Loucy (cell line): ENCODE data around the gene MOSPD3.

Experiments
- EZH2phosphoT487 ChIP-seq: fragments of 200-600 bp; IDR thresholded peaks from 2 replicates; pipeline ENCODE4 v1.6.1; 2018; ENCODE audit warnings: antibody characterized with exemption, mild to moderate bottlenecking, moderate library complexity, borderline replicate concordance
- TF ChIP-seq, protein P1 (sequence below): fragments of 200-600 bp; sonication (generic); conservative IDR thresholded peaks from 2 replicates; pipeline ENCODE4 v1.5.1; 2014; ENCODE audit warnings: mild to moderate bottlenecking, antibody characterized with exemption, low read length

DNA sequence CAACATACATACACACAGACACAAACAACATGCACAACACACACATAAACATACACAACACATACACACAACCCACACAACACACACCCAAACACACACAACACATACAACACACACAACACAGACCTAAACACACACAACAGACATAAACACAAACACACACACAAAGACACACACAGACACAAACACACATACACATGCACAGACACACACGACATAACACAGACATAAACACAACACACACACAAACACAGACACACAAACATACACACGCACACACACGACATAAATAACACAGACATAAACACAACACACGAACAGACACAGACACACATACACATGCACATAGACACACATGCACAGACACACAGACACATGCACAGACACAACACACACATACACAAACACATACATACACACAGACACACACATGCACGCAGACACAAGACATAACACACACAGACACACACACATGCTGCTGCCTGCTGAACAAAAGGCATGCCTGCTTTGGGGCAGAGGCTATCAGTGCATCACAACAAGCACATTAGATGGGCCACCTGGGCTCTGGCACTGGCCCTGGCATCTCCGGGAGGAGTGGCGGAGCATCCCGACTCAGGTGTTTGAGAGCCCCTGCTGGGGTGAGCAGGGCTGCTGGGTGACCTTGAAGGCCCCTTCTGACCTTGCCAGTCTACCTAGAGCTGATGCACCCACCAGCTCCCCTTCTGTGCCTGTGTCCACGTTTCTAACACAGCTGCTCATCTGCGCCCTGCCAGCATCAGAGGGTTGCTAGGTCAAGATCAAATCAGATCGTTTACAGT, 31.7 kb upstream of the MOSPD3 start:
- TF ChIP-seq, protein P1, sequence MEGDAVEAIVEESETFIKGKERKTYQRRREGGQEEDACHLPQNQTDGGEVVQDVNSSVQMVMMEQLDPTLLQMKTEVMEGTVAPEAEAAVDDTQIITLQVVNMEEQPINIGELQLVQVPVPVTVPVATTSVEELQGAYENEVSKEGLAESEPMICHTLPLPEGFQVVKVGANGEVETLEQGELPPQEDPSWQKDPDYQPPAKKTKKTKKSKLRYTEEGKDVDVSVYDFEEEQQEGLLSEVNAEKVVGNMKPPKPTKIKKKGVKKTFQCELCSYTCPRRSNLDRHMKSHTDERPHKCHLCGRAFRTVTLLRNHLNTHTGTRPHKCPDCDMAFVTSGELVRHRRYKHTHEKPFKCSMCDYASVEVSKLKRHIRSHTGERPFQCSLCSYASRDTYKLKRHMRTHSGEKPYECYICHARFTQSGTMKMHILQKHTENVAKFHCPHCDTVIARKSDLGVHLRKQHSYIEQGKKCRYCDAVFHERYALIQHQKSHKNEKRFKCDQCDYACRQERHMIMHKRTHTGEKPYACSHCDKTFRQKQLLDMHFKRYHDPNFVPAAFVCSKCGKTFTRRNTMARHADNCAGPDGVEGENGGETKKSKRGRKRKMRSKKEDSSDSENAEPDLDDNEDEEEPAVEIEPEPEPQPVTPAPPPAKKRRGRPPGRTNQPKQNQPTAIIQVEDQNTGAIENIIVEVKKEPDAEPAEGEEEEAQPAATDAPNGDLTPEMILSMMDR, result no peak
- TF ChIP-seq EZH2phosphoT487, result no peak
